GM18861 (cell line): ENCODE measurements around the gene TRIM8.
A peak's percentile ranks its signal among the peaks of the same experiment; 100 is the strongest.

ENCODE experiments used
- ATAC-seq: cut with Tn5 transposase; IDR thresholded peaks from one replicate; pipeline ENCODE4 v1.9.1; 2021; ENCODE audit not compliant: unreplicated experiment

The TRIM8 gene

DNA sequence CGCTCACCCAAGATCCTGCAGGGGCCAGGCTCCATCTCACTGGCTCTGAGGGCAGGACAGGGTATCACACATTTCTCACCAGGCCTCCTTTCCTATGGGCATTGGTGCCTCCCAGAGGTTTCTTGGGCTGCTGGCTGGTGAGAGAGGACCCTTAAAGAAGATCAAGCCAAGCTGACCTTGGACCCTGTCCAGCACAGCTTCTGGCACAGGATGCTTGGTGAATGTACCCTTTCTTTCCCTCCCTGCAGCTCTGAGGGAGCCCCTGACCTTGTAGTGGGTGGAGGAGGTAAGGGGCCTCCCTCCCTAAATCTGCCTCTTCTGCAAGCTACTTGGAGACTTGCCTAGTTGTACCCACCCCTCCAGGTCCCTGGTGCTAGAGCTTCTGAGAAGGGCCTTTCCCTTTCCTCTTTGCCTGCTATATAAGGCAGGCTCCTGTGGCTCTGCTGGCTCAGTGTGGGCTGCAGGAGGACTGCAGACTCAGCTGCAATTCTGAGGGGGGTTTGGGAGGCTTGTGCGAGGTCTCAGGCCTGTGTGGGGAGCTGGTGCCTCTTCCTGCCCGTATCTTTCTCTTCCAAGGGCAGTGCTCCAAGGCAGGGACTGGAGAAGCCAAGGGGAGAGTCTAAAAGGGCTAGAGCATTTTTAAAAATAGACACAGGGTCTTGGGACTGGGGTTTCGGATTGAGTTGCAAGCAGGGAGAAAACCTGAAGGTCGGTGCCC lies 11.7 kb upstream of the TRIM8 start:
- no peak for ATAC-seq

DNA sequence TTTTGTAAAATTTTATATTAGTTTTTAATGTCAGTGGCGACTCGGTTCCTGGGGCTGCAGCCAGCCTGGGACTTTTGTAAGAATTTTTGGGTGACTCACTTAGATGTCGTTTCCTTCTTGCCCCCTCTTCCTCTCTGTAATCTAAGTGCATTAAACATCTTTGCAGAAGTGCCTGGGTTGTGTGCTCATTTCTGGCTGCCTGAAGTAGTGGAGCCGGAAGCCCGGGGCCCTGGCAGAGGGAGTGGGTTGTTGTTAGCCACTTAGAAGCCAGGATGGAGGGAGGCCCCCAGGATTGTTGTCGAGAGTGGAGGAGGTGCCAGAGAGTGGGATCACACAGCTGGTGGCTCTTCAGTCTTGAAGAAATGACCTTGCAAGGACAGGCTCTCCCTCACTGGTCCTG lies 11.0 kb upstream of the TRIM8 start:
- ATAC-seq = no peak

DNA sequence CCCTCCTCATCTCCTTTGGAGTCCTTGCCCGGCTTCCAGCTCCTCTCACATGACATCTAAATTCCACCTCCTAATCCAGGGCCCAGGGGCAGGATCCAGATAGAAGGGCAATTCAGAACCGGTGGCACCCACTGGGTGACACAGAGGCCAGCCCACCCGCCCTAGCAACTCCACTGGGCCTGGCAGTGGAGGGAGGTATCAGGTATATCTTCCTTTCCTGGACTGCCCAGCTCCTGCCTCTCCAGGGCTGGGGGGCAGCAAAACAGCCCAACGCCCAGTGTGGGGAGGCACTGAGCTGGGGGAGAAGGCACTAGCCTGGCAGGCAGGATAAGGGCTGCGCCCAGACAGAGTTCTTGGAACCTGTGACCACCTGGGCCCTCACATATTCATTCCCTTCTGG lies 10.4 kb upstream of the TRIM8 start:
- ATAC-seq = no peak

DNA sequence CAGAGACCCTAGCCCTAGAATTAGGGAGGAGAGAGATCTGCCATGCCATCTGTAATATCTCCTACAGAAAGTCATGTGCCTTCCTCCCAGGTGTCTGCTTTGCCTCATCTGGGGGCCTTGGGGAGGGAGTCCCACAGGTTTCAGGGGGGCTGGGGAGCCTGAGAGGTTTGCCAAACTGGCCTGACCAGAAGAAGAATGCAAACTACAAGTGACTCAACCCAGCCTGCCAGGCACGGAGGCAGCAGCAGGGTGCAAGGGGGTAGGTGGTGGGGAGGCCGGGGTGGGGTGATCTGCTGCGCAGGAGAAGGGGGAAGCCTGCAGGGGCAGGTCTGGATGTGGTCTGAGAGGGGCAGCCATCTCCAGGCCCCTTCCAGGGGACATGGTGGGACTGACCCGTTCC lies 9.6 kb upstream of the TRIM8 start:
- ATAC-seq = no peak

DNA sequence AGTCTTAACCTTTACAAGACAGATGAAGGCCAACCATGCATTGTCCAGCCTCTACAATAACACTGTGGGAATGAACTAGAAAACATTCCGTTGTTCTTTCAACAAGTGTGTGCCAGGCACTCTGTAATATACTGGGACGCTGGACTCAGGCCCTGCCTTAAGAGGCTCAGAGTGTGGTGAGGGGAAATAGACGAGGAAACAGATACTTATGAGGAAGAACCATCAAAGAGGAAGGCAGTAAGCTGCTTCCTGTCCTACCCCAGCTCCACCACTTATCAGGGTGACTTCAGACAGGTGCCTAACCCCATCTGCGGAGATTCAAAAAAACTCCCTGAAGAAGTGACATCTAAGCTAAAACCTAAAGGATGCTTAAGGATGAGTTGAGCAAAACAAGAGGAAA lies 8.9 kb upstream of the TRIM8 start:
- no peak for ATAC-seq

DNA sequence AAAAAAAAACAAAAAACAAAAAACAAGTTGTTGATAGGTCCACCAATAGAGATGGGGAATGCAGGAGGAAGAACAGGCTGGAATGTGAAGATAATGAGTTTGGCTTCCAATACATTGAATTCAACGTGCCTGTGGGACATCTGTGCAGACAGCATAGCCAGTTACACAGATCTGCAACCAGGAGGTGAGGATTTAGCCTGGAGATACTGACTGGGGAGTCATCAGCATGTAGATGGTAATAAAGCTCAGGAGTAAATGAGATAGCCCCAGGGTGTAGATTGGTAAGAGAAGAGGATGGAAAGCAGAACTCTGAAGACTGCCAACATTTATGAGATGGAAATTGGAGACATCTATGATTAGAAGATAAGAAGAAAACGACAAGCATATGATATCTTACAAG lies 4.7 kb upstream of the TRIM8 start:
- no peak for ATAC-seq

DNA sequence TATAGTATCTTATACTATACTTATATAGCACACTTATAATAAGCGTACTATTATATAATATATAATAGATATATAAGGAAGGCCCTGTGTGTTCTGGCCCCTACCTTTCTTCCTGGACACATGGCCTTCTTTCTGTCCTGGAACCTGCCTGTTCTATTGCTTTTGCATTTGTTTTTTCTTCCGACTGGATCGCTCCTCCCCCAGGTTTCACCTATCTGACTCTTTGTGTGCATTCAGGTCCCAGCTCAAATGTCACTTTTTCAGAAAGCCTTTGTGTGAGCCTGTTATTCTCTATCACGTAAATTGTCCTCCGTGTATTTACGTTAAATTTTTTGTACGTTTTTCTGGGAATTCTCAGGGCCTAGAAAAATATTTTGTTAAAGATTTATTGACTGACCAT lies 2.9 kb upstream of the TRIM8 start:
- ATAC-seq = no peak

DNA sequence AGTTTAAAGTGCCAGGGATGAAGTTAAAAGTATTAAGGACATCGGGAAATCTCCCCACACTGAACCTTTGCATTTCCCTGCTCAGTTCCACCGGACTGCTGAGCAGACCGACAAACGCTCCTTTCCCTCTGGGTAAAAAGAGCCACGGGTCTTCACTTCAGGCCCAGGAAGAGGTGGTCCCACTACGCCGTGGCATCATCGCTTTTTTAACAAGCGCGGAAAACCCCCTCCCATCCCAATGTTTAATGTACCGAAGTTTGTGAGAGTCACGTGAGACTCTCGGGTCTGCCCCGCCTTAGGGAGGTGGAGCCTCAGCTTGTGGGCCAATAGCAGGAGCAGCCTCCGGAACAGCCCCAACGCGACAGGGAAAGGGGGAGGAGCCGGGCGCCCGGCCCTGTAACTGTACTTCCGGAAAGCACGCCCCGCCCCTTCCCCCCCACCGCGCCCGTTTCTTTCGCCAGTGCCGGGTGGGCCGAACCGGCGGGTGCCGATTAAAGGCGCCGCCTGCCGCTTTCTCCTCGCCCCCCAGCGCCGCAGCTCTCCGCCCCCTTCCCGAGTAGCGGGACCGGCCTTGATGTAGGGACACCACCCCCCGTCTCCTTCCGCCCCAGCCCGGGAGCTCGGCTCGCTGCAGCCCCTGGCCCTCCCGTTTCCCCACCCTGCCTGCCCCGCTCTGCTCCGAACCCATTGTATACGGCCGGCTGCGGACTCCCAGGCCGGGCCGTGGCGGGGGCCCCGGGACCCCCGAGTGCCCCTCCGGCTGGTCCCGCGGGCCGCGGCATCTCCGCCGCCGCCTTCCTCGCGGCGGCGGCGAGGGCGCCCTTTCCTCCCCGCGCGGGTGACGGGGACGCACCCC lies 2.2 kb upstream of the TRIM8 start:
- ATAC-seq = peak; percentile 28

DNA sequence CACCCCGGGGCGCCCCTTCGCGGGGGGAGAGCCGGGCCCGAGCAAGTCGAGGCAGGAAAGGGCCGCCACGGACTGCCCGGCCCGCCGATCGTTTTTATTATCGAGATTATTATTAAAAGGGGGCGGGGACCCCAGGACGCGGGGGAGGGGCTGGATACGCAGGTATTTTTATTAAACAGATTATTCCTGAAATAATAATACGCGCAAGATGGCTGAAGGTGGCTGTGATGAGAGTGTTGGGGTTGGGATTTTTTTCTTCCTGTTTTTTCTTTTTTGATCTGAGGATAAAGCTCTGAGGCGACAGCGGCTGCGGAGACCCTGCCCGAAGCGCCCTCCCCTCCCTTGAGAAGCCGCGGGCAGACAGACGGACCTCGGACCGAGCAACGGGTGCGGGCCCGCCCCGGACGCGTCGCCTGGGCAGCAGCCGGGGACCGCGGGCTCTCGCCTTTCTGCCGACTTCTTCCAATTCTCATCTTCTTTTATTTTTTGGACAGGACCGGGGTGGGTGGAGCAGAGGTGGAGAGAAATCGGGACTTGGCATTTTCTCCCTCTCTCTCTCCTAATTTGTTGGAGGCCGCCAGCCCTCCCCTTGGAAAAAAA lies 1.4 kb upstream of the TRIM8 start:
- ATAC-seq = no peak

DNA sequence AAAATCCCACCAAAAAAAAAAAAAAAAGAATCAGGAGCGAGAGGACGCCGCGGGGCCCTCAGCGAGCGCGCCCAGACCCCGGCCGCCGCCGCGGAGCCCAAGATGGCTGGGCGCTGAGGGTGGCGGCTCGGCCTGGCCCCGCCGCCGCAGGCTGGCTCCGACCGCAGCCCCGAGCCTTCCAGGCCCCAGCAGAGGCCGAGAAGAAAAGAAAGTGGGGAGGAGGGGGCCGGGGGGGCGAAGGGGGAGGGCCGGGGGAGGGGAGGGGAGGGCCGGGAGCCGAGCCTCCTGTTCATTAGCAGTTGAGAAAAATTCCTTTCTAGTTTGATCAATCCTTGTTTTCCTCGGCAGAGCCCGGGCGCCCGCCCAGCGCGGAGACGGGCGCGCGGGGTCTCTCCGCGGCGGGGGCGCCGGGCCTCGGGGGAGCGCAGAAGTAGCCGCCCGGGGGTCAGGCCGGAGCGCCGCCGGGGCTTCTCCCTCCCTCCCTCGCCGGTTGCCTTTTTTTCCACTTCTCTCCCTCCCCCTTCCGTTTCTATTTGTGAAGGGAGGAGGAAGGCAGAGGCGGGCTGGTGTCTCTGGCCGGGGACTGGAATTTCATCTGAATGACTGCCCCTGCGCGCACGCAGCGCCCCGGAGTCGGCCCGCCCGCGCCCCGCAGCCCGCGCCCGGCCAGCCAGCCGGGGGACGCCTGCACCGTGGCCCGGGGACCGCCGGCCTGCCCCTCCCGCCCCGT lies 778 bp upstream of the TRIM8 start:
- ATAC-seq = no peak

DNA sequence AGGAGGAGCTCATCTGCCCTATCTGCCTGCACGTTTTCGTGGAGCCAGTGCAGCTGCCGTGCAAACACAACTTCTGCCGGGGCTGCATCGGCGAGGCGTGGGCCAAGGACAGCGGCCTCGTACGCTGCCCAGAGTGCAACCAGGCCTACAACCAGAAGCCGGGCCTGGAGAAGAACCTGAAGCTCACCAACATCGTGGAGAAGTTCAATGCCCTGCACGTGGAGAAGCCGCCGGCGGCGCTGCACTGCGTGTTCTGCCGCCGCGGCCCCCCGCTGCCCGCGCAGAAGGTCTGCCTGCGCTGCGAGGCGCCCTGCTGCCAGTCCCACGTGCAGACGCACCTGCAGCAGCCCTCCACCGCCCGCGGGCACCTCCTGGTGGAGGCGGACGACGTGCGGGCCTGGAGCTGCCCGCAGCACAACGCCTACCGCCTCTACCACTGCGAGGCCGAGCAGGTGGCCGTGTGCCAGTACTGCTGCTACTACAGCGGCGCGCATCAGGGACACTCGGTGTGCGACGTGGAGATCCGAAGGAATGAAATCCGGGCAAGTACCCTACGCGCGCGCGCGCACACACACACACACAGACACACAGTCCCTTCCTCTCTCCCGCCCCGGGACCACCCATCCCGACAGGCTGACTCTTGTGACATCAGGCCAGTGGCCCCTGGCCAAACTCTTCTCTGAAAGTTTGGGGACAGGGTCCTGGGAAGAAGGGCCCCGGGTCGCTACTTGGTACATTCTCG lies 538 bp downstream of the TRIM8 start:
- ATAC-seq = no peak

DNA sequence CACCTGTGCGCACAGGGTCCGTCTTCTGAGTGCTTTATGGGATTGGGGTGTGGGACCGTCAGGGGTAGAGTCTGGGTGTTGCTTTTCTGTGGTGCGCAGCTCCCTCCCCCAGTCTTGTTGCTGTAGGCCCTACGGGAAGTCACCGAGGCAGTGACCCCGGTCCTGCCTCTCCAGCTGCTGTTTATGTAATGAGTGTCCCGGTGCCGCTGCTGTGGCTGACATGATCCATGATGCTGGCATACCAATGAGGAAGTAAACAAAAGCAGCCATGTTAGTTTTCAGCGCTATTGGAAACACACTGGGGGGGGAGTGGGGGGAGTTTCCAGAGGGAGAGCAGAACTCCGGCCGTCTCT lies 1.1 kb downstream of the TRIM8 start:
- ATAC-seq = no peak

DNA sequence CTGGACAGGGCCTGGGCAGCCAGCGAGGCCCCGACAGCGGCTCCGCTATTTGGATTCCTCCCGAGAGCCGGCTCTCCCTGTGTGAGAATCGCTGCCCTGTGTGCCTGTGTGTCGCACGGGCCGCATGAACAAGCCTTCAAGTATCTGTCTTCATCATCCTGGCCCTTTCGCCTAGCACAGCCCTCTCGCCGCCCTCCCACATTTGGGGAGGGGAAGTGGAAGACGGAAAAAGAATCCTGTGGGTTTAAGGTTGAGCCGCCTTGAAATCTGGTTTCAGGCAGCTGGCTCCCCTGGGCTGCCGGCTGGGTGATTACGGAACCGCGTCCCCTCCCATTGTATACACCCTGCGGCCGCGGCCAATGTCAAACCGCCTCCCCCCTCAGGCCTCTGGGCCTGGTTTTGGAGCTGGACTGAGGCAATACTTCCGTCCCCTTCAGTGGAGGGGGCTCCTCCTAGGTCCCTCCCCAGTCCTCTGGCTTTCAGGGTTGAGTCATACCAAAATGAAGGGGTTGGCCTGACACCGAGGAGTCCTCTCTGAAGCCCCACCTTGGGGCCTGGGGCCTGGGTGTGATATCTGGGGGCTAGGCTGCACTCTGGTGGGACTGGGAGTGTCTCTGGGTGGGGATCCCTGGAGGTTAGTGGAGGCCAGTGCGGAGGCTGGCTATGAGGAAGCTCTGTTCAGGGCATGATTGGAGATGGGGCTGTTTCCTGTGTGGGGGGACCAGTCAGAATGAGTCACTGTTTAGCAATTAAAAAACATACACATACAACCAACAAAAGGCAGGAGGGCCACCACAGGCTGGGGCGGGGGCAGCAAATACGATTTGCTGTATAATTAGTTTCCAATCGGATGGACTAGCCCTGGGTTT lies 1.7 kb downstream of the TRIM8 start:
- ATAC-seq = peak; percentile 26

DNA sequence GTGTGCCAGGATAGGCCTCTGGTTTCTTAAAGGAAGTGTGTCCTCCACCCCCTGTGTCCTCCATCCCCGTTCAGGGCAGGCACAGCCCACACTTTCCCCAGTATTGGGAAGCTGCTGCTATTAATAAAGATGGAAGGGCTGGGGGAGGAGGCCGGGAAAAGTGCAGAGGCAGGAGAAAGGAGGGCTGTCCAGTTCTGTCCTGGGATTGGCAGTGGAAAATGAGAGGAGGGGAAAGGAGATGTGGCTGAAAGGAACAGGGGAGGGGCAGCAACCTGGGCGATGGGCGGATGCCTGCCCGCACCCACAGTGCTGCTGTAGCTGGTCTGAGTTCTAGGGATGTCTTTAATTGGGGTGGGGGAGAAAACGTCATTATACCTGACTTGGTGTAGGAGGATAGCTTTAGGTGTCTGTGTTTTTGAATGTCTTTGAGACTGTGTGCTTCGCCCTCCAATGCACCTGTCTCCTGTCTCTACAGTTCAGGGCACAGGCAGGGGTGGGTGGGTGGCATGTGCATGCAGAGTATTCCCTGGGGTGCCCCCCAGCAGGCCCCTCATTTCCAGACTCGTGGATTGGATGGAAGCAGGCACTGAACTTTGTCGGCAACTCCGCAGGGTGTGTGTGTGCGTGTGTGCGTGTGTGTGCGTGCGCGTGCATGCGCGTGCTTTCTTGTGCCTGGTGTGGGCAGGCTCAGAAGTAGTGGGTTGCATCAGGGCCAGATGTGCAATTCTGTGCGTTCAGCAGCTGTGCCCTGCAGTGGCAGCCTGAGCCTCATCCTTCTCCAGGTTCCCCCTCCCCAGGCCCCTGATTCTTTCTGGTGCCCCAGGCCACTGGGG lies 2.5 kb downstream of the TRIM8 start:
- ATAC-seq = no peak

DNA sequence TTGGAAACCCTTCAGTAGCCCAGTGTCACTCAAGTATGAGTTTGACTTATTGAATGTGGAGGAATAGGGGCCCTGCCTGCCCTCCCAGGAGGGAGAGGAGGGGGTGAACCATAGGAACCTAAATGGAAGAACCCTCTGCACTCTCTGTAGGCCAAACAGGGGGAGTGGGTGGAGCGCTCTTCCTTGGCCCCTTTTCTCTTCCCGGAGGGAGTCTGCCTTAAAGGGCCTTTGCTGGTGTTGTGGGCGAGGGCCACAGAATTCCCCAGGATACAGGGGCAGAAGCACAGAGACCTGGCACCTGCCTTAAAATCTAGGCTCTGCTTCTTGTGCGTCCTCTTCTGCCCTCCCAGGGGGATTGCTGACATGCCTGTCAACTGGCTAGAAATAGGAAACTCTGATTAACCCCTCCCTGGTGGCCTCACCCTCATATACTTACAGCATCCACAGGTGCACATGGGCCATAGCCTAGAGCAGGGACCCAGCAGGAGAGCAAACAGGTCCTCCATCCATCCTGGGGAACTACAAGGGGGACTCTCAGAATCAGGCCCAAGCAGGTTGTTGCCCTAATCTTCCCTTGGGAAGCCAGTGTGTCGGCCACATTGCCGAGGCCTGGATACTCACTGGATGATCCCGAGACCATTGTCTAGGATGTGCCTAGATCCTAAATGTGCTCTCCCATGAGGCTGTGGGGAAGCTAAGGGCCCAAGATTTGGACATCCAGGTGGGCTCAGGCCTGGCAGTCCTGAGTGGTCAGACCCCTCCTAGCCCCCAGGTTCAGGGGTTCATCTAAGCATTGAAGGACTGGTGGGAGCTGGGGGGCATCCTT lies 3.4 kb downstream of the TRIM8 start:
- ATAC-seq = no peak

DNA sequence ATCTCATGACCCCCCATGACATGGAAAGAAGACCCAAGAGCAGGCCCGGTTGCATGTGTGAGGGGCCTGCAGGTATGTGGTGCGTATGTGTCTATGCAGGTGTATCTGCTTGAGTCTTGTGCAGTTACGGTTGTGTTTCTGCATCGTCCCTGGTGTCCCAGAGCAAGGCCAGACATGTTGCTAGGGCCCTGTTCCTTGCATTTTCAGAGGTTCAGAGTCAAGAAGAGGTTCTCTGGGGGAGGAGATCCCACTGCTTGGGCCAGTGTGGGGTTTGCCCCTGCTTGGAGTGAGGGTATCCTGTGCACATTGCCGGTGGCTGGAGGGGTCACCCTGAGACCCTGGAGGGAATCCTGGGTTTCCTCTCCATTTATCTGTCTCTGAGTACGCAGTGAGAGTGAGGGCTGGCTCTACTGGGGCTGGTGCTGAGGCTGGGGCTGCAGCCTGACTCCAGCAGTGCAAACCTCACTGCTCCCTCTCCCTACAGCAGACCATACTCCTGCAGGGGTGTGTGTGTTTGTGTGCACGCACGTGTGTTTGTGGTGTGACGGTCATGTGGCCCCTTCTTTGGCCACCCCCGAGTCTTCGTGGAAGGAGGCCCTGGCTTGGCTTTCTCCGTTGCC lies 4.1 kb downstream of the TRIM8 start:
- ATAC-seq = no peak

DNA sequence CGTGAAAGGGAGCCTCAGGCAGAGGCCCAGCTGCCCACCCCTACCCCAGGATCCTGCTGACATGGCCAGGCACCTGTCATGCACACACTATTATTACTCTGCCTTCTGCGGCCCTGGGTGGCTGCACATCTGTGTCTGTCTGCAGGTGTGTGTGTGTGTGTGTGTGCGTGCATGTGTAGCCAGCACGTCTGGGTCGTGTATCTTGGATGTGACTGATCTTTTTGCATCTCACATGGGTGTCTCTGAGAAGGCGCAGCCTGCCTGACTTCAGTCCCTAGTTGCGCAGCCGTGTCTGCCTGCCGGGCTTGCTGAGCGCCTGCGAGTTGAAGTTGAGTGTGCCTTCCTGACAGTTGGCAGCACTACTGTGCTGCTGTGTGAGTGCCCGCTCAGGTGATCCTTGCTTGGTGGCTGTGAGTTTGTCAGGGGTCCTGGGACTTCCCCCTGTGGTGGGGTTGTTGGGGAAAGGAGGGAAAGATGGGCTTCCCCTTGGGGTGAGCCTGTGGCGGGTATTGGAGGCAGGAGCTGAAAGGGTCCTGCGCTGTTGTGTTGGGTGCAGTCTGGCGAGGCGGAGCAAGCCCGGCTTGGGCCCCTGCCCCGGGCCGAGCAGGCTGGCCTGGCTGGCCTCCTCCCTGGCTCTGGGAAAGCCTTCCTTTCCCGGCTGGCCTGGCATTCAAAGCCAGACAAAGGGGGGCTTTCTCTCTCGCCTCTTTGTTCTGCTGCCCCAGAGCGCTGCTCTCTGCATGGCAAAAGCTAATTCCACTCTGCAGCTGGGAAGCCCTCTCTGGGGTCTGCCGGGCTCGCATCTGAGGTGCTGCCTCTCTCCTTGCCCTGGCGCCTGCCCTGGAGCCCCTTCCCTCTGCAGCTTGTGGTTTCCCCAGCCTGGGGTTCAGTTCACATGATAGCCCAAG lies 4.9 kb downstream of the TRIM8 start:
- no peak for ATAC-seq
